Heart left ventricle (tissue), 16 donors: ENCODE measurements around the gene TTK. TPM values are rescaled to one million over a fixed set of nuclear protein-coding genes. Genes with fewer than 3 reads are reported as not detected.

Experiments used
- ATAC-seq, 4 donors: fragments of 200-7000 bp; cut with Tn5 transposase; one replicate each; pipeline ENCODE4 v1.9.1; 2020 to 2022; ENCODE audit warnings: moderate library complexity in 4 of 4, mild to moderate bottlenecking in 3 of 4, moderate number of reproducible peaks in 1 of 4
- DNase-seq, 5 donors: peaks; one replicate each; pipeline ENCODE4 v3.0.0-alpha.2; 2020
- H3K27ac ChIP-seq, 12 donors: fragments of 200-600 bp; sonication (generic) in 4 of 12; one replicate each; pipeline versions ENCODE4 v1.5.0 to v1.8.0; 2016 to 2022; ENCODE audit warnings: mild to moderate bottlenecking in 2 of 12
- H3K27me3 ChIP-seq, 9 donors: fragments of 200-600 bp; sonication (generic) in 2 of 9; one replicate each; pipeline versions ENCODE4 v1.5.1 to v1.8.0; 2016 to 2022; ENCODE audit warnings: mild to moderate bottlenecking in 3 of 9
- H3K36me3 ChIP-seq, 9 donors: fragments of 200-600 bp; sonication (generic) in 2 of 9; one replicate each; pipeline versions ENCODE4 v1.5.0 to v1.8.0; 2018 to 2022; ENCODE audit warnings: mild to moderate bottlenecking in 2 of 9
- H3K4me1 ChIP-seq, 12 donors: fragments of 200-600 bp; sonication (generic) in 4 of 12; one replicate each; pipeline versions ENCODE4 v1.5.0 to v1.8.0; 2016 to 2022; ENCODE audit warnings: mild to moderate bottlenecking in 3 of 12
- H3K4me3 ChIP-seq, 12 donors: fragments of 200-600 bp; sonication (generic) in 4 of 12; one replicate each; pipeline versions ENCODE4 v1.5.0 to v1.8.0; 2017 to 2022; ENCODE audit warnings: mild to moderate bottlenecking in 9 of 12, moderate library complexity in 4 of 12
- H3K9me3 ChIP-seq, 12 donors: fragments of 200-600 bp; sonication (generic) in 4 of 12; one replicate each; pipeline versions ENCODE4 v1.5.0 to v1.8.0; 2016 to 2022; ENCODE audit warnings: mild to moderate bottlenecking in 1 of 12
- POLR2A ChIP-seq, 2 donors: fragments of 450-650 bp; IDR thresholded peaks; one replicate each; pipeline ENCODE4 v1.6.1; 2017; ENCODE audit warnings: antibody characterized with exemption in 2 of 2, mild to moderate bottlenecking in 2 of 2, moderate library complexity in 2 of 2
- WGBS, 4 donors: extraction: QIAGEN DNeasy Blood & Tissue Kit in 2 of 4; methylation state at CpG; one replicate each; pipeline versions ENCODE4 v1.1.5 to v1.1.7; 2013 to 2018; 5-methylcytosine and 5-hydroxymethylcytosine counted together
- intact Hi-C, 10 donors: fragments of 100-400 bp; cut with DNase I; formaldehyde crosslinking; loops; one replicate each; pipeline versions ENCODE4 v1.11.1 to v1.14.2; 2022
- polyA plus RNA-seq, 2 donors: library from polyadenylated mRNA; stranded (reverse); fragments of 200-250 nt; gene quantifications; one replicate each; pipeline ENCODE4 v1.2.3, GENCODE V29; 2013
- total RNA-seq, 9 donors: library from RNA; depleted of rRNA in 2 of 9; stranded (reverse); fragments of >200 nt in 2 of 9; fragmentation: NEBNext Ultra II Directional in 3 of 9; extraction: Animal tissue kit (Norgen Biotek cat#: 25700) in 3 of 9; gene quantifications; one replicate each; pipeline versions ENCODE4 v1.1.0 to v1.2.4, GENCODE V29; 2016 to 2023
- TF ChIP-seq, protein P1 (sequence below), 12 donors: fragments of 200-600 bp; sonication (generic) in 4 of 12; IDR thresholded peaks; one replicate each; pipeline versions ENCODE4 v1.5.0 to v1.8.0; 2018 to 2022; ENCODE audit warnings: antibody characterized with exemption in 12 of 12, mild to moderate bottlenecking in 5 of 12
- donor health status: ischemic (EF 13 %, LVEDD 7.1; RV severe dilation, severe dysfunction).
- donor health status: healthy with polysubstance abuse.
- donor health status: DM: no; HTN: yes; CAD: no.
- donor health status: DM: no; HTN: no; CAD: no.
- donor health status: ischemic (EF 25% LVEDD 6.9; RV normal size, moderate dysfunction).
- donor health status: ischemic (EF 25% LVEDD 5.7; RV mildly dilated, moderate dysfunction).
- donor health status: healthy.
- donor health status: DM: yes; HTN: yes; CAD: no.
- donor health status: ischemic (EF 35%, LVEDD 5.7; RV mildly dilated, moderate dysfunction).
- donor health status: nonischemic (EF 11% LVEDD 7.7; RV severe dilation, severe dysfunction).
- donor health status: DM: yes; HTN: yes; CAD: no.
- donor health status: PGD.
- donor health status: ischemic (EF 29% LVEDD 5.4; RV normal size, mild dysfunction).
- donor health status: nonischemic (EF 23%, LVEDD 6.1; RV moderate dilation, normal function).

TTK gene
- total and polyA plus RNA-seq, 11 donors = 0.04 to 2.9 (median 0.17) TPM; not detected in 2

DNA sequence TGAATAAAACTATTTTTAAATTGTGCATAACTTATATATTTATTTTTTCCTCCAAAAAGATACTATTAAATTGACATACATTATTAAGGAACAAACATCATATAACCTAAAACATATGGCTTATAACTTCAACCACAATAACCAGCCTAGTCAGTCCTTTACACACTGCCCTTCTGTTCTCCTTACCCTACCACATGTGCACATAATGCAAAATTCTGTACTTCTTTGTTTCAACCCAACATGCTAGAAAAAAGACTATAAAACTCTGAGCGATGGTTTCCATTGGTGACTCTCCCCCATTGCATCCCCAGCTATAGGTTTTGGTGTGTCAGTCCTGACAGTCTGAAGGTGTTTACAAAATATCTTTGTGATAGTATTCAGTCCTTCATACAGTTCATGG is 14.8 kb upstream of the TTK start:
- Histone ChIP-seq H3K4me3 (no peak overlapping the region), H3K9me3 (no peaks in the 10 kb centered on the region), H3K36me3 (no peaks in the 10 kb centered on the region), H3K4me1 (no peaks in the 10 kb centered on the region), H3K27ac (no peak overlapping the region), H3K27me3 (peaks cover 0 to 2% (median 0%) of the 10 kb centered on the region in 9 donors)
- WGBS, 4 donors = 88 to 92% (median 91%) methylated on average over 1 of the region's 1 CpG
- TF ChIP-seq, protein P1, sequence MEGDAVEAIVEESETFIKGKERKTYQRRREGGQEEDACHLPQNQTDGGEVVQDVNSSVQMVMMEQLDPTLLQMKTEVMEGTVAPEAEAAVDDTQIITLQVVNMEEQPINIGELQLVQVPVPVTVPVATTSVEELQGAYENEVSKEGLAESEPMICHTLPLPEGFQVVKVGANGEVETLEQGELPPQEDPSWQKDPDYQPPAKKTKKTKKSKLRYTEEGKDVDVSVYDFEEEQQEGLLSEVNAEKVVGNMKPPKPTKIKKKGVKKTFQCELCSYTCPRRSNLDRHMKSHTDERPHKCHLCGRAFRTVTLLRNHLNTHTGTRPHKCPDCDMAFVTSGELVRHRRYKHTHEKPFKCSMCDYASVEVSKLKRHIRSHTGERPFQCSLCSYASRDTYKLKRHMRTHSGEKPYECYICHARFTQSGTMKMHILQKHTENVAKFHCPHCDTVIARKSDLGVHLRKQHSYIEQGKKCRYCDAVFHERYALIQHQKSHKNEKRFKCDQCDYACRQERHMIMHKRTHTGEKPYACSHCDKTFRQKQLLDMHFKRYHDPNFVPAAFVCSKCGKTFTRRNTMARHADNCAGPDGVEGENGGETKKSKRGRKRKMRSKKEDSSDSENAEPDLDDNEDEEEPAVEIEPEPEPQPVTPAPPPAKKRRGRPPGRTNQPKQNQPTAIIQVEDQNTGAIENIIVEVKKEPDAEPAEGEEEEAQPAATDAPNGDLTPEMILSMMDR (IDR thresholded peaks at IDR 0.05) = no peak
- TF ChIP-seq POLR2A (IDR thresholded peaks at IDR 0.05) = no peak
- ATAC-seq (no peak), DNase-seq (no peak)
- intact Hi-C loops = no loop called here

DNA sequence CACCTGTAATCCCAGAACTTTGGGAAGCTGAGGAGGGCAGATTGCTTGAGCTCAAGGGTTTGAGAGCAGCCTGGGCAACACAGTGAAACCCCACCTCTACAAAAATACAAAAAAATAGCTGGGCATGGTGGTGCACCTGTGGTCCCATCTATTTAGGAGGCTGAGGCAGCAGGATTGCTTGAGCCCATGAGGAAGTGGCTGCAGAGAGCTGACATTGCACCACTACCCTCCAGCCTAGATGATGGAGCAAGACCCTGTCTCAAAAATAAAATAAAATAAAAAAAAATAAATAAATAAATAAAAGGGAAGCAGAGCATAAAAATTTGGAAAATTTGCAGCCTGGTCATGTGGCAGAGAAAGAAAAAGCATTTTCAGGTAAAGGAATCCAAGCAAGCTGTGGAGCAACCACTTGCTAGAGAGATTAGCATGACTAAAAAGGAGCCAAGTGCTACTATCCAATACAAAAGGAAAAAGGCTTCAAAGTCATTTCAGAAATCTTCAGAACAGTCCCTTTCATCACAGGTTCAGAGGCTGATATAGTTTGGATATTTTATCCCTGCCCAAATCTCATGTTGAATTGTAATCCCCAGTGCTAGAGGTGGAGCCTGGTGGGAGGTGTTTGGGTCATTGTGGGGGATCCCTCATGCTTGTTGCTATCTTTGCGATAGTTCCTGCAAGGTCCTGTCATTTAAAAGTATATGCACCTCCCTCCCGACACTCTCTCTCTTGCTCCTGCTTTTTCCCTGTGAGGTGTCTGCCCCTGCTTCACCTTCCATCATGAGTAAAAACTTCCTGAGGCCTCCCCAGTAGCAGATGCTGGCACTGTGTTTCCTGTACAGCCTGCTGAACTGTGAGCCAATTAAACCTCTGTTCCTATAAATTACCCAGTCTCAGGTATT is 11.2 kb upstream of the TTK start:
- no peaks in the 10 kb centered on the region for H3K4me1 ChIP-seq
- intact Hi-C loops = no loop called here
- no peak overlapping the region for H3K27ac ChIP-seq
- no peaks in the 10 kb centered on the region for H3K36me3 ChIP-seq
- DNase-seq (no peak), ATAC-seq (no peak)
- H3K27me3 ChIP-seq = peaks cover 0 to 11% (median 0%) of the 10 kb centered on the region in 9 donors
- no peaks in the 10 kb centered on the region for H3K9me3 ChIP-seq
- 48 to 54% (median 51%) methylated on average over 2 of the region's 2 CpGs for WGBS, 4 donors
- H3K4me3 ChIP-seq = no peak overlapping the region
- TF ChIP-seq, protein P1 (IDR thresholded peaks at IDR 0.05) = no peak
- TF ChIP-seq POLR2A (IDR thresholded peaks at IDR 0.05) = no peak

GRCh38 chr6:79993911-79994309 is 10.5 kb upstream of the TTK start:
- H3K9me3 ChIP-seq = no peaks in the 10 kb centered on the region
- no peak overlapping the region for H3K27ac ChIP-seq
- ATAC-seq = no peak
- DNase-seq = no peak
- intact Hi-C loops = no loop called here
- peaks cover 0 to 11% (median 0%) of the 10 kb centered on the region in 9 donors for H3K27me3 ChIP-seq
- no peak overlapping the region for H3K4me3 ChIP-seq
- H3K4me1 ChIP-seq = no peaks in the 10 kb centered on the region
- H3K36me3 ChIP-seq = no peaks in the 10 kb centered on the region
- TF ChIP-seq, protein P1 (IDR thresholded peaks at IDR 0.05) = no peak
- TF ChIP-seq POLR2A (IDR thresholded peaks at IDR 0.05) = no peak

DNA sequence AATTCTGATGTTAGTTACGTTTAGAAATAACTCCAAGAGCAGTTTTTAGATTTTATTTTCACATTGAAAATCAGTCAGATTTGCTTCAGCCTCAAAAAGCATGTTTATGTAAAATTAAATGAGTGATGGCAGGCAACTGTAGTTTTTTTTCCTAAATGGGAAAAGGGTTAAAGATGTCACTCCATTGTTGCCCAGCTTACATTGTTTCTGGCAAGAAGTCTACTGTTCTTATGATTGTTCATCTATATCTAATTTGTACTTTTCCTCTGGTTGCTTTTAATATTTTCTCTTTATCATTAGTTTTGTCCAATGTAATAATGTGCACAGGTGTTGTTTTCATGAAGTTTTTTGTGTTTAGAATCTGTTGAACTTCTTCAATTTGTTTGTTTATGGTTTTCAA is 6.7 kb upstream of the TTK start:
- peaks cover 0 to 11% (median 0%) of the 10 kb centered on the region in 9 donors for H3K27me3 ChIP-seq
- no peaks in the 10 kb centered on the region for H3K9me3 ChIP-seq
- intact Hi-C loops = no loop called here
- DNase-seq = no peak
- WGBS, 4 donors = 41 to 55% (median 47%) methylated on average over 1 of the region's 1 CpG
- H3K4me1 ChIP-seq = no peaks in the 10 kb centered on the region
- no peak for ATAC-seq
- TF ChIP-seq POLR2A (IDR thresholded peaks at IDR 0.05) = no peak
- H3K36me3 ChIP-seq = no peaks in the 10 kb centered on the region
- no peak overlapping the region for H3K4me3 ChIP-seq
- H3K27ac ChIP-seq = no peak overlapping the region
